Choroid plexus epithelial cell (primary cell): ENCODE data around the gene KRT83.

Experiments used
- DNase-seq: peaks from one replicate; pipeline ENCODE4 v3.0.0-alpha.2; 2010; ENCODE audit warnings: low read depth
- H3K4me3 ChIP-seq: 2 replicates; pipeline ENCODE4 v1.5.1; 2011; ENCODE audit warnings: low read depth, mild to moderate bottlenecking, control low read depth, low read length, moderate library complexity
- CTCF ChIP-seq: conservative IDR thresholded peaks from 2 replicates; pipeline ENCODE4 v1.5.1; 2011; ENCODE audit warnings: low read depth, mild to moderate bottlenecking, control low read depth, inconsistent platforms, low read length, moderate library complexity

KRT83 gene

GRCh38 chr12:52364901-52365489 lies 43.8 kb upstream of the KRT83 start:
- DNase-seq = no peak
- H3K4me3 ChIP-seq = no peak overlapping the region
- TF ChIP-seq CTCF = no peak

DNA sequence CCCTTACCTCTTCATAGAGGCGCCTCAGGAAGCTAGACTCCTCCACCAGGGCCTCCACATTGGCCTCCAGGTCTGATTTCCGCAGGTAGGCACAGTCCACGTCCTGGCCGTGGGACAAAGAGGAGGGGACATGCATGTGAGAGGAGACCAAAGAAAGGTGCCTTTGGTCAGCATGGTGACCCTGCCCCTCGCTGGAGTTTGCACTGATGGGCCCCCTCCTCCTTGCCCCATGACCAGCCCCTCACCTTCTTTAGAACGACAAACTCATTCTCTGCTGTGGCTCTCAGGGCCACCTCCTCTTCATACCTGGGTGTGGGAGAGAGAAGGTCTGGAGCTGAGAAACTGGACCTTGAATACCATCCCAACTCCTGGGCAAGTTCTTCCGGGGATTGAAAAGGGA lies 42.9 kb upstream of the KRT83 start:
- no peak overlapping the region for H3K4me3 ChIP-seq
- DNase-seq = no peak
- no peak for TF ChIP-seq CTCF

GRCh38 chr12:52363111-52363679 lies 42.0 kb upstream of the KRT83 start:
- no peak overlapping the region for H3K4me3 ChIP-seq
- no peak for TF ChIP-seq CTCF
- DNase-seq = no peak

GRCh38 chr12:52362118-52362726 lies 41.0 kb upstream of the KRT83 start:
- TF ChIP-seq CTCF = peak; percentile 43
- no peak for DNase-seq
- H3K4me3 ChIP-seq = no peak overlapping the region

- TF ChIP-seq CTCF = no peak
- no peak for DNase-seq
- no peak overlapping the region for H3K4me3 ChIP-seq
These were observed 40.4 kb upstream of the KRT83 start for GRCh38 chr12:52361553-52361952.

GRCh38 chr12:52360663-52361271 lies 39.6 kb upstream of the KRT83 start:
- H3K4me3 ChIP-seq = no peak overlapping the region
- DNase-seq = no peak
- TF ChIP-seq CTCF = no peak
